Effector memory CD8-positive, alpha-beta T cell (primary cell): Measurements from ENCODE around the gene ADARB1.
"Not testable (repeated sequence)": the region's sequence is repeated elsewhere in the genome, so short reads cannot be mapped to it uniquely, and the experiment has no call there.

ENCODE experiments used
- ATAC-seq: fragments of 150-1000 bp; cut with Tn5 transposase; replicated peaks from 2 replicates; pipeline ENCODE4 v1.10.0; 2021; ENCODE audit warnings: mild to moderate bottlenecking, moderate library complexity
- DNase-seq, 3 experiments: peaks; one replicate each; pipeline ENCODE4 v3.0.0; 2021
- H3K27ac Mint-ChIP-seq, 2 donors: one replicate each; pipeline ENCODE4 v1.8.0; 2022; ENCODE audit warnings: mild to moderate bottlenecking in 2 of 2, mixed read lengths in 2 of 2, moderate library complexity in 2 of 2
- H3K27me3 Mint-ChIP-seq, 2 donors: one replicate each; pipeline ENCODE4 v1.8.0; 2022; ENCODE audit warnings: mixed read lengths in 2 of 2
- H3K36me3 Mint-ChIP-seq: one replicate; pipeline ENCODE4 v1.8.0; 2022; ENCODE audit warnings: mild to moderate bottlenecking, moderate library complexity, mixed read lengths; ENCODE audit not compliant: insufficient read depth
- H3K4me1 Mint-ChIP-seq, 2 donors: one replicate each; pipeline ENCODE4 v1.8.0; 2022; ENCODE audit warnings: low read depth in 2 of 2, mixed read lengths in 2 of 2
- H3K4me3 Mint-ChIP-seq, 2 donors: one replicate each; pipeline ENCODE4 v1.8.0; 2022; ENCODE audit warnings: mild to moderate bottlenecking in 2 of 2, mixed read lengths in 2 of 2, moderate library complexity in 2 of 2
- H3K9me3 Mint-ChIP-seq, 2 donors: one replicate each; pipeline ENCODE4 v1.8.0; 2022; ENCODE audit warnings: mixed read lengths in 2 of 2

ADARB1 gene

GRCh38 chr21:45131537-45131999 lies 57.2 kb downstream of the ADARB1 start:
- Mint-ChIP-seq H3K9me3 (no peaks in the 10 kb centered on the region), H3K4me1 (peaks cover 15 to 21% of the 10 kb centered on the region in 2 donors), H3K4me3 (no peak overlapping the region), H3K27me3 (no peaks in the 10 kb centered on the region), H3K36me3 (peaks cover 12% of the 10 kb centered on the region), H3K27ac (no peak overlapping the region)
- DNase-seq = no peak
- no peak for ATAC-seq

GRCh38 chr21:45132841-45133573 lies 58.6 kb downstream of the ADARB1 start:
- Mint-ChIP-seq H3K27me3 (no peaks in the 10 kb centered on the region), H3K4me1 (peaks cover 14 to 22% of the 10 kb centered on the region in 2 donors), H3K4me3 (no peak overlapping the region), H3K36me3 (peaks cover 12% of the 10 kb centered on the region), H3K9me3 (no peaks in the 10 kb centered on the region), H3K27ac (peak overlapping the region in 1 of 2 donors; percentile 86)
- DNase-seq (no peak), ATAC-seq (no peak)

- H3K36me3 Mint-ChIP-seq = peaks cover 12% of the 10 kb centered on the region
- not testable (repeated sequence) for H3K27ac Mint-ChIP-seq, H3K27me3 Mint-ChIP-seq, H3K4me3 Mint-ChIP-seq, H3K9me3 Mint-ChIP-seq, DNase-seq, ATAC-seq
- H3K4me1 Mint-ChIP-seq = peaks cover 14 to 17% of the 10 kb centered on the region in 2 donors
These were observed 59.3 kb downstream of the ADARB1 start for GRCh38 chr21:45133574-45134278.

- Mint-ChIP-seq H3K4me1 (peaks cover 14 to 20% of the 10 kb centered on the region in 2 donors), H3K4me3 (no peak overlapping the region)
These were observed 60.1 kb downstream of the ADARB1 start for GRCh38 chr21:45134279-45135076.

GRCh38 chr21:45135122-45135521 lies 60.7 kb downstream of the ADARB1 start:
- Mint-ChIP-seq H3K9me3 (no peaks in the 10 kb centered on the region), H3K4me1 (peaks cover 14 to 19% of the 10 kb centered on the region in 2 donors), H3K27ac (no peak overlapping the region), H3K27me3 (no peaks in the 10 kb centered on the region), H3K36me3 (peaks cover 13% of the 10 kb centered on the region), H3K4me3 (no peak overlapping the region)
- ATAC-seq (no peak), DNase-seq (no peak)

More at GRCh38 chr21:45134279-45135076, 60.1 kb downstream of the ADARB1 start:
- Mint-ChIP-seq H3K36me3 (peaks cover 16% of the 10 kb centered on the region), H3K9me3 (no peaks in the 10 kb centered on the region), H3K27ac (no peak overlapping the region), H3K27me3 (no peaks in the 10 kb centered on the region)
- ATAC-seq (no peak), DNase-seq (no peak)

GRCh38 chr21:45135868-45136267 lies 61.5 kb downstream of the ADARB1 start:
- no peak overlapping the region for H3K27ac Mint-ChIP-seq

GRCh38 chr21:45136500-45136899 lies 62.1 kb downstream of the ADARB1 start:
- no peak for DNase-seq
- ATAC-seq = no peak
- peaks cover 15% of the 10 kb centered on the region for H3K36me3 Mint-ChIP-seq
- no peaks in the 10 kb centered on the region for H3K27me3 Mint-ChIP-seq
- no peak overlapping the region for H3K4me3 Mint-ChIP-seq
- H3K27ac Mint-ChIP-seq = peak overlapping the region in 1 of 2 donors; percentile 25
- no peaks in the 10 kb centered on the region for H3K9me3 Mint-ChIP-seq
- peaks cover 16 to 24% of the 10 kb centered on the region in 2 donors for H3K4me1 Mint-ChIP-seq

More at GRCh38 chr21:45135868-45136267, 61.5 kb downstream of the ADARB1 start:
- Mint-ChIP-seq H3K9me3 (no peaks in the 10 kb centered on the region), H3K27me3 (no peaks in the 10 kb centered on the region), H3K4me1 (peaks cover 16 to 24% of the 10 kb centered on the region in 2 donors), H3K36me3 (peaks cover 15% of the 10 kb centered on the region), H3K4me3 (no peak overlapping the region)
- DNase-seq = no peak
- no peak for ATAC-seq

GRCh38 chr21:45136927-45137611 lies 62.7 kb downstream of the ADARB1 start:
- H3K4me3 Mint-ChIP-seq = no peak overlapping the region
- H3K36me3 Mint-ChIP-seq = peaks cover 15% of the 10 kb centered on the region
- H3K27me3 Mint-ChIP-seq = no peaks in the 10 kb centered on the region
- peak overlapping the region; percentile 22 to 52 for H3K27ac Mint-ChIP-seq
- no peaks in the 10 kb centered on the region for H3K9me3 Mint-ChIP-seq
- peak; percentile 39 to 53 (median 48) for DNase-seq
- ATAC-seq = peak; percentile 28
- peaks cover 16 to 24% of the 10 kb centered on the region in 2 donors for H3K4me1 Mint-ChIP-seq

- DNase-seq (no peak), ATAC-seq (no peak)
- Mint-ChIP-seq H3K4me3 (no peak overlapping the region), H3K9me3 (no peaks in the 10 kb centered on the region), H3K36me3 (peaks cover 15% of the 10 kb centered on the region), H3K27ac (peak overlapping the region; percentile 22 to 52), H3K4me1 (peaks cover 19 to 23% of the 10 kb centered on the region in 2 donors), H3K27me3 (no peaks in the 10 kb centered on the region)
These were observed 63.2 kb downstream of the ADARB1 start for GRCh38 chr21:45137612-45137937.

- Mint-ChIP-seq H3K27ac (peak overlapping the region in 1 of 2 donors; percentile 15), H3K27me3 (no peaks in the 10 kb centered on the region), H3K36me3 (peaks cover 15% of the 10 kb centered on the region), H3K9me3 (no peaks in the 10 kb centered on the region), H3K4me1 (peaks cover 16 to 18% of the 10 kb centered on the region in 2 donors), H3K4me3 (no peak overlapping the region)
- peak; percentile 58 for ATAC-seq
- DNase-seq = peak; percentile 60 to 66 (median 60)
These were observed 64.0 kb downstream of the ADARB1 start for GRCh38 chr21:45138199-45139002.

- H3K4me3 Mint-ChIP-seq, H3K27me3 Mint-ChIP-seq, DNase-seq, ATAC-seq, H3K9me3 Mint-ChIP-seq: not testable (repeated sequence)
- Mint-ChIP-seq H3K4me1 (peaks cover 18 to 19% of the 10 kb centered on the region in 2 donors), H3K36me3 (peaks cover 15% of the 10 kb centered on the region), H3K27ac (peak overlapping the region; percentile 15 to 28)
These were observed 64.6 kb downstream of the ADARB1 start for GRCh38 chr21:45139003-45139360.

GRCh38 chr21:45139473-45139872 lies 65.1 kb downstream of the ADARB1 start:
- Mint-ChIP-seq H3K27me3 (no peaks in the 10 kb centered on the region), H3K36me3 (peaks cover 15% of the 10 kb centered on the region)

More at GRCh38 chr21:45139473-45139872, 65.1 kb downstream of the ADARB1 start:
- DNase-seq = no peak
- ATAC-seq = no peak
- H3K9me3 Mint-ChIP-seq = no peaks in the 10 kb centered on the region
- no peak overlapping the region for H3K4me3 Mint-ChIP-seq
- peaks cover 18 to 19% of the 10 kb centered on the region in 2 donors for H3K4me1 Mint-ChIP-seq
- H3K27ac Mint-ChIP-seq = peak overlapping the region in 1 of 2 donors; percentile 28
